ENCODE measurements around the gene IFI16.
"Not testable (repeated sequence)": the region's sequence is repeated elsewhere in the genome, so short reads cannot be mapped to it uniquely, and the experiment has no call there.

The IFI16 gene

GRCh38 chr1:159005676-159006075, 4.0 kb upstream of the IFI16 start:
- H3K27ac ChIP-seq (ENCODE audit: insufficient read depth, low read depth, low read length, poor library complexity, severe bottlenecking): no peak overlapping the region
- H3K4me3 ChIP-seq (ENCODE audit: insufficient read depth, low read depth, low read length): no peak overlapping the region
- 5 to 12% methylated on average over 6 of the region's 6 CpGs for WGBS, 2 experiments

GRCh38 chr1:159006210-159006807, 3.4 kb upstream of the IFI16 start:
- 6 to 8% methylated on average over 8 to 11 of the region's 11 CpGs for WGBS, 2 experiments
- peaks cover 17% of the 10 kb centered on the region for H3K4me1 ChIP-seq (ENCODE audit: control insufficient read depth, insufficient read depth, low read length)

More at GRCh38 chr1:159005676-159006075, 4.0 kb upstream of the IFI16 start:
- Histone ChIP-seq H3K27me3 (ENCODE audit: control insufficient read depth, insufficient read depth, low read length, poor library complexity, severe bottlenecking) (no peaks in the 10 kb centered on the region), H3K36me3 (ENCODE audit: control insufficient read depth, insufficient read depth, low read length) (no peaks in the 10 kb centered on the region), H3K9me3 (ENCODE audit: control insufficient read depth, low read length) (no peaks in the 10 kb centered on the region), H3K4me1 (ENCODE audit: control insufficient read depth, insufficient read depth, low read length) (peaks cover 17% of the 10 kb centered on the region)

GRCh38 chr1:159007726-159008125, 2.0 kb upstream of the IFI16 start:
- Histone ChIP-seq H3K4me1 (ENCODE audit: control insufficient read depth, insufficient read depth, low read length) (peaks cover 17% of the 10 kb centered on the region), H3K4me3 (ENCODE audit: insufficient read depth, low read depth, low read length) (no peak overlapping the region), H3K27me3 (ENCODE audit: control insufficient read depth, insufficient read depth, low read length, poor library complexity, severe bottlenecking) (no peaks in the 10 kb centered on the region), H3K36me3 (ENCODE audit: control insufficient read depth, insufficient read depth, low read length) (no peaks in the 10 kb centered on the region), H3K27ac (ENCODE audit: insufficient read depth, low read depth, low read length, poor library complexity, severe bottlenecking) (no peak overlapping the region), H3K9me3 (ENCODE audit: control insufficient read depth, low read length) (no peaks in the 10 kb centered on the region)

More at GRCh38 chr1:159006210-159006807, 3.4 kb upstream of the IFI16 start:
- not testable (repeated sequence) for H3K27ac ChIP-seq (ENCODE audit: insufficient read depth, low read depth, low read length, poor library complexity, severe bottlenecking); H3K9me3 ChIP-seq (ENCODE audit: control insufficient read depth, low read length); H3K27me3 ChIP-seq (ENCODE audit: control insufficient read depth, insufficient read depth, low read length, poor library complexity, severe bottlenecking); H3K36me3 ChIP-seq (ENCODE audit: control insufficient read depth, insufficient read depth, low read length); H3K4me3 ChIP-seq (ENCODE audit: insufficient read depth, low read depth, low read length)

- H3K36me3 ChIP-seq (ENCODE audit: control insufficient read depth, insufficient read depth, low read length): no peaks in the 10 kb centered on the region
- no peak overlapping the region for H3K27ac ChIP-seq (ENCODE audit: insufficient read depth, low read depth, low read length, poor library complexity, severe bottlenecking)
- H3K27me3 ChIP-seq (ENCODE audit: control insufficient read depth, insufficient read depth, low read length, poor library complexity, severe bottlenecking): no peaks in the 10 kb centered on the region
- H3K9me3 ChIP-seq (ENCODE audit: control insufficient read depth, low read length): no peaks in the 10 kb centered on the region
- no peak overlapping the region for H3K4me3 ChIP-seq (ENCODE audit: insufficient read depth, low read depth, low read length)
- 92 to 93% methylated on average over 4 of the region's 4 CpGs for WGBS, 2 experiments
- peaks cover 17% of the 10 kb centered on the region for H3K4me1 ChIP-seq (ENCODE audit: control insufficient read depth, insufficient read depth, low read length)
Observed at GRCh38 chr1:159008744-159009188, 941 bp upstream of the IFI16 start.

DNA sequence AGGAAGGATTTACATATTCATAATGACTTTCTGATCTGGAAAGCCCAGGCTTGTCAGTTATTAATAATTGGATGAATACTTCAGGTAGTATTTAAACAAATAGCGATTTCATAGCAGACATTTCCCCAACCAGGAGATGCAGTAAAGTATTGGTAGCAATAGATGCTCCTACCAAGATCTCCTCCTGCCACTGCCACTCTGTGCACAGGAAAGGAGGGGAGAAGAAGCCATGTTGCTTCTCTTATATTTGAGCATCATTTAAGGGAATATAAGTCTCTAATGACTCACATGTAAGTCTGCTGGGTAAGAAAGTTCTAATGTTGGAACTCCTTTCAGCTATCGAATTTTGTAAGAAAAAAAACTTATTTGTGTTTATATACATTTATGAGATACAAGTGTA, 420 bp upstream of the IFI16 start:
- Histone ChIP-seq H3K9me3 (ENCODE audit: control insufficient read depth, low read length) (no peaks in the 10 kb centered on the region), H3K27me3 (ENCODE audit: control insufficient read depth, insufficient read depth, low read length, poor library complexity, severe bottlenecking) (no peaks in the 10 kb centered on the region), H3K36me3 (ENCODE audit: control insufficient read depth, insufficient read depth, low read length) (no peaks in the 10 kb centered on the region), H3K27ac (ENCODE audit: insufficient read depth, low read depth, low read length, poor library complexity, severe bottlenecking) (no peak overlapping the region), H3K4me3 (ENCODE audit: insufficient read depth, low read depth, low read length) (no peak overlapping the region), H3K4me1 (ENCODE audit: control insufficient read depth, insufficient read depth, low read length) (peaks cover 17% of the 10 kb centered on the region)
- whole genome bisulfite sequencing, 2 experiments: 96 to 100% methylated on average over 2 of the region's 2 CpGs

DNA sequence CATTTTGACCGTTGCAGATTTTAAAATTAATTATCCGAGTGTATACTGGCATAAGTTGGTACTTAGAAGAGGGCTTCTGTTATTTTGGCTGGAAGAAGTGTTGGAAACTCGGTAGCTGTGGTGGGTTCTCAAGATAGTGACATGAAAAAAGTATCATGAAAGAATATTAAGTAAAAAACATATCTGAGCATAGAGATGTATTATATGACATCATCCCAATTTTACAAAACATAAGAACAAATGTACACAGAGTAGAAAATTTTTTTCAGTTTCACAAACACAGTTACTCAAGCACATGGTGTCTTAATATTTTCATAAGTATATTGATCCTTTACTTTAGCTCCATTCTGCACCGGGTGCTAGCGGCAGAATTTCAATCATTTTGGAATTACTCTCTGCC, 684 bp downstream of the IFI16 start:
- WGBS, 2 experiments: 93 to 97% methylated on average over 3 to 5 of the region's 5 CpGs
- no peaks in the 10 kb centered on the region for H3K27me3 ChIP-seq (ENCODE audit: control insufficient read depth, insufficient read depth, low read length, poor library complexity, severe bottlenecking)
- H3K36me3 ChIP-seq (ENCODE audit: control insufficient read depth, insufficient read depth, low read length): no peaks in the 10 kb centered on the region
- H3K4me1 ChIP-seq (ENCODE audit: control insufficient read depth, insufficient read depth, low read length): peaks cover 13% of the 10 kb centered on the region
- no peak overlapping the region for H3K27ac ChIP-seq (ENCODE audit: insufficient read depth, low read depth, low read length, poor library complexity, severe bottlenecking)
- H3K4me3 ChIP-seq (ENCODE audit: insufficient read depth, low read depth, low read length): no peak overlapping the region
- H3K9me3 ChIP-seq (ENCODE audit: control insufficient read depth, low read length): no peaks in the 10 kb centered on the region

- not testable (repeated sequence) for H3K36me3 ChIP-seq (ENCODE audit: control insufficient read depth, insufficient read depth, low read length); H3K4me1 ChIP-seq (ENCODE audit: control insufficient read depth, insufficient read depth, low read length); H3K9me3 ChIP-seq (ENCODE audit: control insufficient read depth, low read length); H3K4me3 ChIP-seq (ENCODE audit: insufficient read depth, low read depth, low read length); H3K27ac ChIP-seq (ENCODE audit: insufficient read depth, low read depth, low read length, poor library complexity, severe bottlenecking); H3K27me3 ChIP-seq (ENCODE audit: control insufficient read depth, insufficient read depth, low read length, poor library complexity, severe bottlenecking)
- 93 to 94% methylated on average over 8 to 9 of the region's 9 CpGs for WGBS, 2 experiments
Observed at GRCh38 chr1:159011001-159011400, 1.3 kb downstream of the IFI16 start.

DNA sequence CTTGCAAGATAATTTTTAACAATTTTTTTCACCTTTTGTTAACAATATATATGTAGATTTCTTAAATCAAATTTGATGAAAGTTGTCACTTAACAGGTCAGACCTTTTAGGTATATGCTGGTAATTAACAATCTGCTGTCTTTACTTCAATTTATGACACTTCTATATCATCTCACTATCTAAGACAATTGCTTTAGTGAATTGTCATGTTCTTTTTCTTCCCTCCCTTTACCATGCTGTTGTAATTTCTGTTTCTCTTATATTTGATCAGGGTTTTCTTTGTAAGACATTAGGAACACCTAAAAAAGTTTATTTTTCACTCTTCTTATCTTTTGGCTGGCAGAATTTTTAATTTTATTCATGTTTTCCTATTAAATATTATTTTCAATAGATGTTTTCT, 2.0 kb downstream of the IFI16 start:
- no peak overlapping the region for H3K27ac ChIP-seq (ENCODE audit: insufficient read depth, low read depth, low read length, poor library complexity, severe bottlenecking)
- H3K27me3 ChIP-seq (ENCODE audit: control insufficient read depth, insufficient read depth, low read length, poor library complexity, severe bottlenecking): no peaks in the 10 kb centered on the region
- peaks cover 5% of the 10 kb centered on the region for H3K4me1 ChIP-seq (ENCODE audit: control insufficient read depth, insufficient read depth, low read length)
- no peak overlapping the region for H3K4me3 ChIP-seq (ENCODE audit: insufficient read depth, low read depth, low read length)
- H3K9me3 ChIP-seq (ENCODE audit: control insufficient read depth, low read length): no peaks in the 10 kb centered on the region
- H3K36me3 ChIP-seq (ENCODE audit: control insufficient read depth, insufficient read depth, low read length): no peaks in the 10 kb centered on the region

DNA sequence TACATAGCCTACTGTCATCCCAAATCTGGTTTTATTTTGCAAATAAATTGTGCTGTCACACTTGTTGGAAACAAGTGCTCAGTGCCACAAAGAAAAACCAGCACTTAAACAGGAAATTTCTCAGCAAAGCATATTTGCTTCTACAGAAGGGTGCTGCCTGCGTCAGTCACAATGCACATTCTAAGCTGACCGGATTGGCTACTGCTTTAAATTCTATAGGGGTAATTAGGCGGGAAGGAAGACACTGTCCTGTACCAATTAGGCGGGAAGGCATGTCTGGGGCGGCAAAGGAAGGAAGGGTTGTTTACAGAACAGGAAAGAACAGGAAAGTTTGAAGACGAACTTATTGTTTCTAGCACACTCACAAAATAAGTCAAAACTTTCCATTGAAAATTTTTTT, 2.8 kb downstream of the IFI16 start:
- no peak overlapping the region for H3K27ac ChIP-seq (ENCODE audit: insufficient read depth, low read depth, low read length, poor library complexity, severe bottlenecking)
- no peaks in the 10 kb centered on the region for H3K9me3 ChIP-seq (ENCODE audit: control insufficient read depth, low read length)
- H3K27me3 ChIP-seq (ENCODE audit: control insufficient read depth, insufficient read depth, low read length, poor library complexity, severe bottlenecking): no peaks in the 10 kb centered on the region
- H3K36me3 ChIP-seq (ENCODE audit: control insufficient read depth, insufficient read depth, low read length): no peaks in the 10 kb centered on the region
- 85 to 91% methylated on average over 5 of the region's 6 CpGs for WGBS, 2 experiments
- no peaks in the 10 kb centered on the region for H3K4me1 ChIP-seq (ENCODE audit: control insufficient read depth, insufficient read depth, low read length)
- no peak overlapping the region for H3K4me3 ChIP-seq (ENCODE audit: insufficient read depth, low read depth, low read length)

- H3K27ac ChIP-seq (ENCODE audit: insufficient read depth, low read depth, low read length, poor library complexity, severe bottlenecking): no peak overlapping the region
- H3K27me3 ChIP-seq (ENCODE audit: control insufficient read depth, insufficient read depth, low read length, poor library complexity, severe bottlenecking): no peaks in the 10 kb centered on the region
- no peaks in the 10 kb centered on the region for H3K4me1 ChIP-seq (ENCODE audit: control insufficient read depth, insufficient read depth, low read length)
- H3K36me3 ChIP-seq (ENCODE audit: control insufficient read depth, insufficient read depth, low read length): no peaks in the 10 kb centered on the region
- 93 to 97% methylated on average over 3 of the region's 3 CpGs for WGBS, 2 experiments
- H3K9me3 ChIP-seq (ENCODE audit: control insufficient read depth, low read length): no peaks in the 10 kb centered on the region
- no peak overlapping the region for H3K4me3 ChIP-seq (ENCODE audit: insufficient read depth, low read depth, low read length)
Observed at GRCh38 chr1:159014003-159014571, 4.4 kb downstream of the IFI16 start.

All from ectodermal cell (in vitro differentiated cells).